Thyroid gland (tissue), 4 donors: Measurements from ENCODE around the gene CABP2.

Experiments used
- POLR2A ChIP-seq, 2 donors: fragments of 450-650 bp; IDR thresholded peaks; one replicate each; pipeline ENCODE4 v1.6.1; 2017; ENCODE audit warnings: antibody characterized with exemption in 2 of 2, mild to moderate bottlenecking in 2 of 2, moderate library complexity in 1 of 2
- TF ChIP-seq, protein P1 (sequence below), 6 experiments: fragments of 200-600 bp in 3 of 6; fragments of 450-650 bp in 3 of 6; sonication (generic) in 3 of 6; IDR thresholded peaks; one replicate each; pipeline ENCODE4 v1.5.1; 2016 to 2019; ENCODE audit warnings: antibody characterized with exemption in 6 of 6, mild to moderate bottlenecking in 2 of 6, inconsistent platforms in 1 of 6, moderate library complexity in 1 of 6

DNA sequence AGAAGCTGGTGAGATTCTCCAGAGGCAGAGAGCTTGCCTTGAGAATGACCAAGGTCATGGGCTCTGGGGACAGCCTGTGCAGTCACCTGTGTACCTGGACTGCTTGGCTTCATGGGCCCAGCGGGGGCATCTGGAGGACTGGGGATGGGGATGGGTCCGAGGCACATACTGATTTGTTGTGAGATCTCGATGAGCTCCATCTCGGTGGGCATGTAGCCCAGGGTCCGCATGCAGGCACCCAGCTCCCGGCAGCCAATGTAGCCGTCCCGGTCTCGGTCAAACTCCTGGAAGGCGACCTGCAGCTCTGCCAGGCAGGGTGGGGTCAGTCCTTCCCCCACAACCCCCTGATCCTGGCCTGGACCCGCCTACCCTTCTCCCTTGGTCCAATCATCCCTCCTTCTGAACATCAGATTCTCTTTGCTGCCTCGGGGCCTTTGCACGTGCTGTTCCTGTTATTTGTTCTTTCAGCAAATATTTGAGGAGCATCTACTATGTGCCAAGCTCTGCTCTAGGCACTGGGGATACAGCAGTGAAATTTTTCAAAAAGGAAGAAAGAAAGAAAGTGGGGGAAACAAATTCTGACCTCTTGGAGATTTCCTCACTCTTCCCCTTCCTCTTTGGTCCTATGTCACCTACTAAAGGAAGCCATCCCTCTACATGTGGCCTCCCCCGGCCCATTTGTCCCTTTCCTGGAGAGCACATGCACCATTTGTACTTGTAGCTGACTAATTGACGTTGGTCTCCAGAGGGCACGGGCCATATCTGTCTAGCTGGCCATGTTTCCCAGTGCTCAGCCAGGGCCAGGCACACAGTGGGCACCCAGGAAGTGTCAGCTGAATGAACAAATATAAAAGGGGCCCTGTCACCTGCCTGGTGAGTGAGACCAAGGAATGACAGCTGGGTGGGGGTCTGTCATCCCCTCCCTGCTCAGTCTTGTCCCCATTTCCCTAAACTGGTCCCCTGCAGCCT is 2.1 kb downstream of the CABP2 start:
- TF ChIP-seq POLR2A (IDR thresholded peaks at IDR 0.05), result no peak
- TF ChIP-seq, protein P1, sequence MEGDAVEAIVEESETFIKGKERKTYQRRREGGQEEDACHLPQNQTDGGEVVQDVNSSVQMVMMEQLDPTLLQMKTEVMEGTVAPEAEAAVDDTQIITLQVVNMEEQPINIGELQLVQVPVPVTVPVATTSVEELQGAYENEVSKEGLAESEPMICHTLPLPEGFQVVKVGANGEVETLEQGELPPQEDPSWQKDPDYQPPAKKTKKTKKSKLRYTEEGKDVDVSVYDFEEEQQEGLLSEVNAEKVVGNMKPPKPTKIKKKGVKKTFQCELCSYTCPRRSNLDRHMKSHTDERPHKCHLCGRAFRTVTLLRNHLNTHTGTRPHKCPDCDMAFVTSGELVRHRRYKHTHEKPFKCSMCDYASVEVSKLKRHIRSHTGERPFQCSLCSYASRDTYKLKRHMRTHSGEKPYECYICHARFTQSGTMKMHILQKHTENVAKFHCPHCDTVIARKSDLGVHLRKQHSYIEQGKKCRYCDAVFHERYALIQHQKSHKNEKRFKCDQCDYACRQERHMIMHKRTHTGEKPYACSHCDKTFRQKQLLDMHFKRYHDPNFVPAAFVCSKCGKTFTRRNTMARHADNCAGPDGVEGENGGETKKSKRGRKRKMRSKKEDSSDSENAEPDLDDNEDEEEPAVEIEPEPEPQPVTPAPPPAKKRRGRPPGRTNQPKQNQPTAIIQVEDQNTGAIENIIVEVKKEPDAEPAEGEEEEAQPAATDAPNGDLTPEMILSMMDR (IDR thresholded peaks at IDR 0.05), result no peak
